HG02885 (cell line): ENCODE data around the gene PRICKLE3.

Experiments used
- ATAC-seq: cut with Tn5 transposase; IDR thresholded peaks from one replicate; pipeline ENCODE4 v1.9.1; 2021; ENCODE audit warnings: mild to moderate bottlenecking; ENCODE audit not compliant: unreplicated experiment, poor library complexity

The PRICKLE3 gene

GRCh38 chrX:49186125-49187027, at the start of gene PRICKLE3:
Gene PRICKLE3, minus strand, starts transcription at chrX:49186373. Its CDS starts 76 bp downstream, at chrX:49186297.
- peak; percentile 30 for ATAC-seq

- ATAC-seq = no peak
Measured at GRCh38 chrX:49233887-49234555, 47.8 kb upstream of the PRICKLE3 start.

- no peak for ATAC-seq
Measured at GRCh38 chrX:49233176-49233575, 47.0 kb upstream of the PRICKLE3 start, which contains the start of gene CACNA1F. Gene CACNA1F, minus strand, starts transcription at chrX:49233340. Its CDS starts 31 bp downstream, at chrX:49233309.

- no peak for ATAC-seq
Measured at GRCh38 chrX:49232525-49232924, 46.4 kb upstream of the PRICKLE3 start.

GRCh38 chrX:49231333-49232000, 45.3 kb upstream of the PRICKLE3 start:
- ATAC-seq = no peak

GRCh38 chrX:49230500-49231232, 44.5 kb upstream of the PRICKLE3 start:
- ATAC-seq = peak; percentile 68

- ATAC-seq = no peak
Measured at GRCh38 chrX:49228185-49228584, 42.0 kb upstream of the PRICKLE3 start.

GRCh38 chrX:49227726-49228125, 41.6 kb upstream of the PRICKLE3 start:
- no peak for ATAC-seq

- ATAC-seq = no peak
Measured at GRCh38 chrX:49226946-49227345, 40.8 kb upstream of the PRICKLE3 start.

GRCh38 chrX:49225858-49226257, 39.7 kb upstream of the PRICKLE3 start:
- ATAC-seq = no peak

- no peak for ATAC-seq
Measured at GRCh38 chrX:49221868-49222267, 35.7 kb upstream of the PRICKLE3 start.

GRCh38 chrX:49220100-49220499, 33.9 kb upstream of the PRICKLE3 start:
- ATAC-seq = no peak

GRCh38 chrX:49214996-49215526, 28.9 kb upstream of the PRICKLE3 start:
- no peak for ATAC-seq

- no peak for ATAC-seq
Measured at GRCh38 chrX:49214416-49214815, 28.2 kb upstream of the PRICKLE3 start.

- no peak for ATAC-seq
Measured at GRCh38 chrX:49212861-49213260, 26.7 kb upstream of the PRICKLE3 start.

- ATAC-seq = no peak
Measured at GRCh38 chrX:49212209-49212608, 26.0 kb upstream of the PRICKLE3 start.

GRCh38 chrX:49211074-49211473, 24.9 kb upstream of the PRICKLE3 start:
- no peak for ATAC-seq

- no peak for ATAC-seq
Measured at GRCh38 chrX:49210406-49210805, 24.2 kb upstream of the PRICKLE3 start.

- ATAC-seq = no peak
Measured at GRCh38 chrX:49209434-49210251, 23.5 kb upstream of the PRICKLE3 start.
